HG03060 (cell line): Measurements from ENCODE around the gene RGS3.
A peak's percentile ranks its signal among the peaks of the same experiment; 100 is the strongest.

Source experiments
- ATAC-seq: cut with Tn5 transposase; IDR thresholded peaks from one replicate; pipeline ENCODE4 v1.9.1; 2021; ENCODE audit warnings: low read depth, moderate number of reproducible peaks; ENCODE audit not compliant: unreplicated experiment

The RGS3 gene

DNA sequence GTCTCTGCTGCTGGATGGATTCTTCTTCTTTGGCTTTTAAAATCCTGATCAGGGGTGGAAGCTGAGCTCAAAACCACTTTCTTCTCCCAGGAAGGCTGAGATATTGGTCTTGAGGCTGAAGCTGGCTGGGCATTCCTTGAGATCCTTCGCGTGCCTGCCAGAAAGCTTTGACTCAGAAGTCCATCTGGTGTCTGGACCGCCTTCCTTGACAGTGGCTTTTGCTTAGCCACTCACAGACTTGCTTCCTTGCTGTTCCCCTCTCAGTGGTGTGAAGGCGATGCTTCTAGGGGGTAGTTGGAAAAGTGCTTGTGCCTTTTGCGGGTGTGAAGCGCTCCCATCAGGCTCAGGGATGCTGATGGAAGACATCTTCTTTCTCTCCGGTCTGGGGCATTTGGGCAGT, 45.9 kb downstream of the RGS3 start:
- no peak for ATAC-seq

DNA sequence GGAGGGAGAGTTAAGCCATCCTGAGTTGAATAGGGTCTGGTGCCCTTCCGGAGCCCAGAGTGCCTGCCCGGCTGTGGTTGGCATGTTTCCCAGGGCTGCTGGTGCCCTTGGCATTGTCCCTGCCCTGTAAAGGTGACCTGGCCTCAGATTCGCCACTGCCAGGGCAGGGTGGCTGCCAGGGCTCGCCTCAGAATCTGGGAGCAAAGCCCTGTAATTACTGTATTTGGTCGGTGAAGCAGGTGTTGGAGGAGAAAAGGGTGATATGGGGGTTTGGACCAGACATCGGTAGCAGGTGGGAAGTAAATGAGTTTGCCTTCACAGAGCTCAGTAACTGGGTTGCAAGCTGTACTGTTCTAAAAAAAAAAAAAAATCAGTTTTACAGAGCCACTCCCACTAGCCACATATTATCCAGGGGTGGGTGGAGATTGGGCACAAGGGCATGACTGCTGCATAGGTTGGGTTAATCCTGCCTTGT, 47.6 kb downstream of the RGS3 start:
- no peak for ATAC-seq

DNA sequence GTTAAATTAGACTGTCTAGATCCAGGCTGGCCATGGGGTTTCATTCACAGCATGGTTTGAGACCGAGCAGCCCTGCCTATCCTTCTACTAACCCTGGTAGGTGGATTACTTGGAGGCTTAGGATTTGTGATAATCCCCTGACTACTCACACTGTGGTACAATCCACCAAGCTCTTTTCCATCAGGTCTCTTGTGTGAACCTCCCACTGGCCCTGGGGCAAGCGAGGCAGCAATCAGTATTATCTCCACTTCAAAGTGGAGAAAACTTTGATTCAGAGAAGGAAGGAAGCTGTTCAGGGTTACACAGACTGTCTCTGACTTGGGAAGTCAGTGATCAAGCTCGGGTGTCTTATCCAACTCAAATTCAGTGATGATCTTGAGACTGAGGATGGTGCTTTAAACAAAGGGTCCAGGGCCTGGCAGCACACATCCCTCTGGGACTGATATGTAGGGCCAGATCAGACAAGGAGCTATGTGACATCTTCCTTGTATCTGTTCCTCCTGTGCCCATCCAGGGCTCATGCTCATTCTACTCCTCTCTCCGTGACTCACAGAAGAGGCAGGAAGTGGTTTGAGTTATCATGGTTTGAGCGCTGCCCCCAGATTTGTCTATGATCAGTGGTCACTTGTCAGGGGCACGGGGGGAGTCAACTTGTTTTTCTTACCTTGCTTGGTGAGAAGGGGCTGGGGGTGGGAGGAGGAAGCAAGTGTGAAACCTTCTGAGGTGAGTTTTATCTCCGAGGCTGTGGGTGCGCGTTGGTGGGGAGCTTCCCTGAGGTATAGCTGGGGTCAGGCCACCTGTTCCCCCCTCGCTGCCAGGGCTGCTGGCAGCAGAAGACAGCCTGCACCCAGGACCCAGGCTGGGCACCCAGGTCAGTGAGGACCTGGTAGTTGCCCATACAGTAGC, 48.6 kb downstream of the RGS3 start:
- peak; percentile 41 for ATAC-seq

- no peak for ATAC-seq
These were observed 49.6 kb downstream of the RGS3 start for GRCh38 chr9:113513111-113513510.

GRCh38 chr9:113513536-113513935, 50.0 kb downstream of the RGS3 start:
- ATAC-seq = no peak

DNA sequence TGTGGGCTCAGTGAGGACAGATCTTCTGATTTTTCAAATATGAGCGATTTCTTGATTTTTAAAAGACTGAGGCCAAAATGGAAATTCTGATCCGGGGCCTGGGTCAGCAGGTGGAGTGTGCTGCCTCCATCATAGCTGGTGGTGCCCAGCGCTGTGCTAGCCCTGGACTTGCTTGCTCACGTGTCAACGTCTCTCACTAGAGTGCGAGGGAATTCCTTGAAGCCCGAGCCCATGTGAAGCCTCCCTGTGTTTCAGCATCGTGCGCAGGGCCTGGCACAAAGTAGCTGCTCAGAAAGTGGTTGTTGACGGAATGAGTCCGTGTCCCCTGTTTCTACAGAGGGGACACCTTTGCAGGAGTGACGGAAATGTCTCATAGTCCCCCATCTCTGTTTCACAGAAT, 50.5 kb downstream of the RGS3 start:
- ATAC-seq = no peak

DNA sequence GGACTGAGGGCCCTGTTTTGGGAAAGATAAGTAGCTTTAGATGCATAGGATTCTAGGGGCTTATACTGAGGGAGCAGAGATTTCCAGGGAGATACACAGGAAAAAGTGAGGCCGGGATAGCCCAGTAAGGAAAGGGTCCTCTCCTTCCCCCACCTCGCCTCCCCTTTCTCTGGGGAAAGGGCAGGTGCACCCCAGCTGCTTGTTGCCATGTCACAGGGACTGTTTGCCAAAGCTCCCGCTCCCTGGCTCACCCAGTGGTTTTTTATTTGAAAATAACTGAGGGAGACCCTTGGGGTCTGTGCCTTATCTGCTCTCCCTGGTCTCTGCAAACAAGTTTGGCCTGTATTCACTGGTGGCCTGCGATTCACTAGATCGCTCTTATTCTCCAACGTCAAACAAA, 51.2 kb downstream of the RGS3 start:
- ATAC-seq = no peak

- ATAC-seq = no peak
These were observed 52.3 kb downstream of the RGS3 start for GRCh38 chr9:113515862-113516261.

DNA sequence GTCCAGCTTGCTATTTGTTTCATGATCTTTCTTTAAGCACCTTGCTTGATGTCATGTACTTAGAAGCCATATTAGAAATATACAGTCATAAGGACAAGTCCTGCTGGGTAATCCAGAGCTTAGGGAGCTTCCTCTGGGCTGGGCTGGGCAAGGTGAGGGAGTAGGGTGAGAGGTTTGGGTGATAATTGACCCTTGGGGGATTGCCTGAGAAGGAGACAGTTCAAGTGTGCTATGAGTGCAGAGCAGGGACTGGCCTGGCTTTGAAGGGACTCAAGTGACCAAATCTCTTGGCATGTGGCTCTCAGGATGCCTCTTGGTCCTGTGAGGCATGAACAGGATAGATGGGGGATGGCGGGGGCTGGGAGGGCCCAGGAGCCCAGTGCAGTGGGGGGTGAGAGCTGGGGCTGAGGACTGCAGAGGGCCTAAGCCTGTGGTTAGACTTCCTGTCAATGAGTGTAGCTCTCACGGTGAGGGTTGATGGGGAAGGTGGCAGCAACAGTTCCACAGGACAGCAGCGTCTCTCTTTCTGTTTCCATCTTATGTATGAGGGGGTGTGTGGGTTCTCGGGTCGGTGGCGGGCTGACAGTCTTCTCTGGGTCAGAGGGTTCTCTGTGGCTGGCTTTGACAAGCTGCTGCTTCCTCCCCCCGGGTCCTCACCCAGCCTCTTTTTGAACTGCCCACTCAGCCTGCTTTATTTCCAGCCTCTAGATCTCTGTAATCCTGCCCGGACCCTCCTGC, 53.5 kb downstream of the RGS3 start:
- peak; percentile 86 for ATAC-seq

DNA sequence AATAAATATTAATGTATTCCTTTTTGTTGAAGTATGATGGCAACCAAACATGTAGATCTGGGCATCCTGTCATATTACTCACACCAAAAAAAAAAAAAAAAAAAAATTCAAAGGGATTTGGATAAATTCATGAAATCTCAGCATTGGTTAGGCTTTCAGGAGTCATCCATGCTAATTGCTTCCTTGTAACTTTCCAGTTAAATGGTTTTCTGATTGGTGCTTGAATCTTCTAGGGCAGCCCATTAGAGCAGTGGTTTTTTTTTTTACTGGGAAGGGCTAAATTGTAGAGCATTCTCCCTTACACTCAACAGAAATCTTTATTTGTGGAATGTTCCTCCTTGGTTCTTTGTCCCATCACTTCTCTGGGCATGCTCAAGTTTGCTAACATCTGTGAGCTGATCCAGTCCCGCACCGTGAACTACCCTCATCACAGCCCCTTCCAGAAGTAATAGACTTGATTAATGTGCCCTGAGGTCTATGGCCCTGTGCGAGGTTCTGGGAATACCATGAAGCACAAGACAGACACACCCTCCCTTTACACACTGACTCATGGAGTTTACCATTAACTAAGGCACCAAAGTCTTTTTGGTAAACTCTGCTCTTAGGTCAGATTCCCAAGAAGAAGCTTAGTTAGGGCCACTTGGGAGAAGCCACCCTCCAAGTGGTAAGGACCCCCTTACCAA, 56.0 kb downstream of the RGS3 start:
- ATAC-seq = no peak

GRCh38 chr9:113520109-113520642, 56.6 kb downstream of the RGS3 start:
- ATAC-seq = no peak

GRCh38 chr9:113521693-113522255, 58.2 kb downstream of the RGS3 start:
- no peak for ATAC-seq

DNA sequence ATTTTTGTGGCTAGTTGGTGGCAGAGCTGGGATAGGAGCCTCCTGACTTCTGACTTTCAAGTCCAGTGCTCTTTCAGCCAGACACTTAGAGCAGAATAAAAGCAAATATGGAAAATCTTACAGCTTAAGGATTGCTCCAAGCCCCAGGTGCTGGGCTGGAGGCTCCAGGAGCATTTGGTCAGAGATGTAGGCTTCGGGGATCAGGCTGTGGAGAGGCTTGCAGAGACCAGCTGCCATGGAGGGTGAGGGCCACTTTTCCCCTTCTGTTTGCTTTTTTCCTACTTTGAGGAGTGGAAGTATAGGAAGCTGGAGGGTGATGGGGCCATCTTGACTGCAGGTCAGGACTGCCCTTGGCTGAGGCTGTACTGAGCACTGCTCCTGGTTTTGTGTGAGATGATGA, 58.9 kb downstream of the RGS3 start:
- ATAC-seq = no peak

DNA sequence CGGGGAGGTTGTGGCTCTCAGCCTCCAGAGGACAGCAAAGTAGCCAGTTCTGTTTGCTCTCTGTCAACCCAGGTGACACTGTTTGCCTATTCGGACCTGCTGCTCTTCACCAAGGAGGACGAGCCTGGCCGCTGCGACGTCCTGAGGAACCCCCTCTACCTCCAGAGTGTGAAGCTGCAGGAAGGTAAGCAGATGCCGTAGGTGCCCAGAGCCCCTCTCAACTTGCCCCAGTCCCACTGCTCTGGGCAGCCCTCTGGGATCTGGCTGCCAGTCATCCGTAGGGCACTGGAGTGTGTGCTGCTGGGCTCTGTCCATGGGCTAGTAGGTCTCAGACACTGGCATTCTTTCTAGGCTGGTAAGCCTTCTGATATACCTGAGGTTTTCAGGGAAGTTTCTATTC, 59.3 kb downstream of the RGS3 start:
- ATAC-seq = no peak

- peak; percentile 89 for ATAC-seq
These were observed 60.1 kb downstream of the RGS3 start for GRCh38 chr9:113523421-113524141.

DNA sequence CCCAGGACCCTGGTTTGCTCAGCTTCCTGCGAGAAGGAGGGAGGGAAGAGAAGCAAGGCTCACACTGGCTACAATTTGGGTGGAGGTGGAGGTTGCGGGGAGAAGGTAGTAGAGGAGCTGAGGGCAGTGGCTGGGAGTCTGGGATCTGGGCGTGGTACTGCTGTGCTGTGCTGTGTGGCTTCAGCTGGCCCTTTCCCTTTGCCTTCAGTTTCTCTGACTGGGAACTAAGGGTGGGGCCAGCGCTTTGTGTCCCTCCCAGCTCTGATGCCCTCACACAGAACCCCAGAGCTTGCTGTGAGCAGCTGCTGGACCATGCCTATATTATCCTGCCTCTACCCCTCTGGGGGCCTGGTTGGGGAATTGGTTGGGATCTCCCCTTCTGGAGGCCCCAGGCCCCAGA, 60.9 kb downstream of the RGS3 start:
- ATAC-seq = no peak

GRCh38 chr9:113525205-113525604, 61.7 kb downstream of the RGS3 start:
- no peak for ATAC-seq

DNA sequence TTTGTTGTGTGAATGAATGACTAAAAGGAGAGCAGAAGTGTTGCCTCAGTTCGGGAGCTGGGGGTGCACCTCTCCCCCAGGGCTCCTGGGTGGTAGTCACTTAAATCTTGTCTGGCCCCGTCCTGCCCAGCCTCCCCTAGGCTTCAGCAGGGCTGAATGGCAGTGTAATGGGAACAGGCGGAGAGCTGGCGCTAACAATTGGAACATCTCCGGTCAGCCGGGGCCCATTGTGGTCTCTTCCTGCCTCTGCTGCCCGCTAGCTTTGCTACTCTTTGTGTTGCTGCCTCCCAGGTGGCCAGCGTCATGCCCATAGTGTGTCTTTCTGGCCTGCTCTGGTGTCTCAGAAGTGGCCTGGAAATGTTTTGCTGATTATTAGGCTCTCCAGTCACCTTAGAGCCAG, 62.3 kb downstream of the RGS3 start:
- no peak for ATAC-seq

DNA sequence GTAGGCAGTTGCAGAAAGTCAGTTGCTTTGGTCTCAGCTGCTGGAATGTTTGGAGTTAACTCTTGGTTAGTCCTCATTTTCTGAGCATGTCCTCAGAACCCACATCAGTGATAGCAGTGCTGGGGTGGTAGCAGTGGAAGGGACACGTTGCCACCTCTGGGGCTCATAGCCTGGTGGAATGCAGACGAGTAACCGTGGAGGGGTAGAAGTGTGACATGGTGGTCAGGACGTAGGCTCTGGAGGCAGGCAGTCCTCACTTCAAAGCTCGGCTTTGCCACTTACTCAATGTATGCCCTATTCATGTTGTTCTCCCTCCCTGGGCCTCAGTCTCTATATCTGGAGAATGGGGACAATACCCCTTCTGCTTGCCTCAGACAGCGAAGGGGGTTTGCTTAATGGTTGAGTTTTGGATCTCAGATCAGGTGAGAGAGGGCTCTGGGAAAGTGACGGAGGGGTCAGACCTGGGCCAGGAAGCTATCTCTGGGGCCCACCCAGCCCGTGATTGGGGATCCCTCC, 62.8 kb downstream of the RGS3 start:
- no peak for ATAC-seq

DNA sequence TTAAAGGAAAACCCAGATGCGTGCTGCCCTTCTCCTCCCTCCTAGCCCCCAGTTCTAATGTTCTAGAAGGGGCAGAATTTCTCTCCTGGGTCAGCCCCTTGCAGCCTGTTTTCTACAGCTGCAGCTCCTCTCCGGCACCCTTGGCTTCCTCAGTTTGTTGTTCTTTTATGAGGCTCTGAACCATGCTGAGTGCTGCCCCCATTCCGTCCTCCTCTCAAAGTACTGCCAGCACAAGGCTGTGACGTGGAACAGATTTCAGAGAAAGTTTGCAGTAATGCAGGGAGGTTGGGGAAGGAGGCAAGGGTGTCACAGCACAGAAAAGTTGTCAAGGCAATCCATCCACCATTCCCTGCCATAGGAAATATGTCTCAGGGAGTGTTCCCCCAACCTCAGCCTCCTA, 63.3 kb downstream of the RGS3 start:
- no peak for ATAC-seq
